HG03571 (cell line): Measurements from ENCODE around the gene ATOSB.

Experiments
- ATAC-seq: cut with Tn5 transposase; IDR thresholded peaks from one replicate; pipeline ENCODE4 v1.9.1; 2021; ENCODE audit not compliant: unreplicated experiment

The ATOSB gene

GRCh38 chr9:35114113-35114839 is 1.4 kb downstream of the ATOSB start:
- ATAC-seq: no peak

DNA sequence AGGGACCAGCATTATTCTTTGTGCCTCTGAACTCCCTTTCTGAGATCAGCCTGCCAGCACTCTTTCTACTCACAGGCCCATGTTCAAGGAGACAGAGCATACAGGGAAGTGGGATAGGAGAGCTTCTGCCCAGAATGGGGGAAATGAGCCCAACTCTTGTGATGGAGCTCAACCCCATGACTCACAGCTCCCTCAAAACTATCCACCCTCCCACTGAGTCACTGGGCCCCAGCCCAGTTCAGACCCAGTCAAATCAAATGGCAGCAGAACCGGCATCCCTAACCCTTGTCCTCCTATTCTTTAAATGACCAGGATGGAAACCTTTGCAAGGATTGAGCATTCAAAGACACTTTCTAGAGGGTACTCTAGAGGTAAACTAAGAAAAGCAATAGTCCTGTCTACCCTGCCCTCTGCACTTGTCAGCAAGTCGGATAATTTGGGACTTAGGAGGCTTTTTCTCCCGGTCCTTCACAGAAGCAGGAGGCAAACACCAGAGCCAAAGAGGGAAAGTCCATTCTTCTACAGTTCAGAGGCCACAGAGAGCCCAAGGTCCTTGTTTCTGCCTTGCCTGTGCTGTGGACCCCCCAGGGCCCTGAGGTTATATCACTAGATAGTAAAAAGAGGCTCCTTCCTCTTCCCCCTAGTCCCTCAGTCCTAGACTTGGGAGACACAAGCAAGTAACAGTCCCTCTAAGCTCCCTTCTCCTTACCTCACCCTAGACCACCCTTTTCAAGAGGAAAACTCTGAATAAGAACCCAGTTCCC is 3.2 kb downstream of the ATOSB start:
- no peak for ATAC-seq

- peak; percentile 62 for ATAC-seq
Measured at GRCh38 chr9:35111001-35111933, 4.4 kb downstream of the ATOSB start.

DNA sequence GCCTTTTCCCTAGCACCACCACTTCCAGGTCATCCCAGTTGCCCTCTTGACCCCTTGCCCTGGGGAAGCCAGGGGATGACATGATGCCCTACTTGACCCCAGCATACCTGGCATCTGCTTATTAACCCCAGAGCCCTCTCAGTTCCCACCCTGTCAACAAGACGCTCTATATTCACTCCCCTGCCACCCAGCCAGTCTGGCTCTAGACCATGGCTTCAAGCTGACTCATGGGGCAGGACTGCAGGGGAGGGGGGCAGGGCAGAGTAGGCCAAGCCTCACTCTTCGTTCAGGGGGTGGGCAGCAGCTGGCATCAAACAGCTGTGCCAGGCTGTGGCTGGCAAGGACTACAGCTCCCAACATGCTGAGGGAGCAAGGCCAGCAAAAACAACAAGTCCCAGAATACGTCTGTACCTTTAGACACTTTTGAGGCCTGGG is 5.3 kb downstream of the ATOSB start:
- ATAC-seq: no peak

DNA sequence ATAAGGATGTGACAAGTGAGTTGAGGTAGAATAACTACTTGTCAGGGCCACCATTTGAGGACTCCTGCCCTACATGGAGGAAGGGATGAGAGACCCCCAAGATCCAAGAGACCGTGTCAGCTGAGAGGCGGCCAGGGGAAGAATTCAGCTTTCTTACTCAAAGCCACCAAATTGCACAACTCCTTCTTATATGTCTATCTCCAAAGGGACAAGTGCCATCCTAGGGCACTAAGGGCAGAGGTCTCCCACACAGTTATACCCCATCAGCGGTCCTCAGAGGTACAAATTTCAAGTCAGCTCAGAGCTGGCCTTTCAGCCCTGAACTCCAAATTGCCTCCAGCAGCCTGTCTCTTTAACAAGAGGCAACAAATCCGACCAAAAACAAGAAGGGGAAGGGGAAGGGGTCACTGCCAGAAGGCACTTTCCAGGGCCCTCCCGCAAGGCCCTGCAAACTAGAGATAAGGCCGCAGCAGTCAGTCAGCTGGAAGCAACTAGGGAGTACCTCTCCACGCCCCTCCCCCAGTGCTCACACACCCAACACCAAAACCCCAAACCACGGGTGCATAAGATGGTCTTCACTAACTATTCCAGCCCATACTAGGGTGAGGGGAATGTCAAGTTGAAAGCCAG is 6.6 kb downstream of the ATOSB start:
- no peak for ATAC-seq

GRCh38 chr9:35108461-35108860 is 7.2 kb downstream of the ATOSB start:
- ATAC-seq: no peak

GRCh38 chr9:35107297-35108290 is 8.1 kb downstream of the ATOSB start:
- ATAC-seq: no peak

GRCh38 chr9:35106343-35106730 is 9.3 kb downstream of the ATOSB start:
- ATAC-seq: no peak

DNA sequence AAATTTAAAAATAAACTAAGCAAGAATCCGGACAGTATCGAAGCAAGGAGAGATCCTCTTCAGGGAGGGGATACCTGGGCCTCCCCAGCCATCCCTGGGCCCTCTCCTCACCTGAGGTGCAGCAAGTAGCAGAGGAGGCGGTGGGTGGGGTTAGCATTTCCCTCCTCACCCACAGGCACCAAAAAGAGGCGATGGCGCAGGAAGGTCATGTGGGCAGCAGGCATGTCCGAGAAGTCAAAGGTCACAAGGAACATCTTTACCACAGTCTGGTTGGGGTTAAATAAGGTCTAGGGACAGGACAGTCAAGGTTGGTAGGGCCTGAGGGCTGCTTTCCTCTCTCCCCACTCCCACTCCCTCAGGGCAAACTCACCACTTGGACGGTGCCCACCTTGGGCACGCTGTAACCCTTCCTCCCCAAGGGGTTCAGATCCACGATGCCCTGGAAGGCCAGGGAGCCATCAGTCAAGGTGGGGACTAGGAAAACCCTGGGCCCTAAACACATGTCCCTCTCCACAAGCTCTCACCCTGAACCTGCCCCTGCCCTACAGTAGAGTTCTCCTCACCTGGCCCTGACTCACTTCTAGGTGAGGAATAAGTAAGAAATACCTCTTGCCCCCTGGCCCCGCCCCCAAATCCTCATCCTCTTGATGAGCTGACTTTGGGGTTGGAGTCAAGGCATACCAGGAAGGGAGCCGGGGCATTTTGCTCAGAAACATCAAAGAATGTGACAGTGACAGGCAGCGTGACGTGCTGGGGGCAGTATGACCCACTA is 9.9 kb downstream of the ATOSB start:
- ATAC-seq: no peak

DNA sequence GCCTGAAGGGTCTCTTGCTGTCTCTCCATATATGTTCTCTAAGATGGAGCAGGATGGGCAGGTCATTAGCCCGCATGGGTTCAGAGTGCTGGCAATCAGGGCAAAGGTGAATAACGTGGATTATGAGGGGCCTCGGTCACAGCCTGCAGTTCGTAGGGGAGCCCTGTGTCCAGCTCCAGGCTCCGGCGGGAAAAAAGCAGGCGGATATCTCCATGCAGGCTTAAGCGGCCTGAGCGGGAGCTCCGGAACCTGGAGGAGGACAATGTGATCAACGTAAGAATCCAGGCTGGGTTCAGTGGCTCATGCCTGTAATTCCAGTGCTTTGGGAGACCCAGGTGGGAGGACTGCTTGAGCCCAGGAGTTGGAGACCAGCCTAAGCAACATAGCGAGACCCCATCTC is 10.5 kb downstream of the ATOSB start:
- no peak for ATAC-seq

- no peak for ATAC-seq
Measured at GRCh38 chr9:35104586-35104985, 11.1 kb downstream of the ATOSB start.

GRCh38 chr9:35103660-35104191 is 11.9 kb downstream of the ATOSB start:
- ATAC-seq: no peak

- peak; percentile 85 for ATAC-seq
Measured at GRCh38 chr9:35102769-35103659, 12.6 kb downstream of the ATOSB start, which contains the start of gene STOML2. TSS of gene STOML2 (minus strand) at chr9:35103131. CDS start at chr9:35103094, 37 bp downstream.

DNA sequence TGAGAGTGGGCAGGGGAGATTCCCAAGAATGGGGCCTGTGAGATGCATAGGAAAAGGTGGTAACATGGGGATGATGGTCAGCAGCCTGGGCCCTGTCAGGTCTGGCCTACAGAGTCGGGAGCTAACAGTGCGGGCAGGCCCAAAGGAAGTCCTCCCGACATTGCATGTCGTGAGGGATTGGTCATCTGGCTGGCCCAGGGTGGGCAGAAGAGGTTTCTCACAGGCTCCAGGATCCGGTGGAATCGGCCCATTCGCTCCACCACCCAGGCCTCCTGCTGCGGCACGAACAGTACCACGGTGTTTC is 13.2 kb downstream of the ATOSB start:
- ATAC-seq: peak; percentile 2

DNA sequence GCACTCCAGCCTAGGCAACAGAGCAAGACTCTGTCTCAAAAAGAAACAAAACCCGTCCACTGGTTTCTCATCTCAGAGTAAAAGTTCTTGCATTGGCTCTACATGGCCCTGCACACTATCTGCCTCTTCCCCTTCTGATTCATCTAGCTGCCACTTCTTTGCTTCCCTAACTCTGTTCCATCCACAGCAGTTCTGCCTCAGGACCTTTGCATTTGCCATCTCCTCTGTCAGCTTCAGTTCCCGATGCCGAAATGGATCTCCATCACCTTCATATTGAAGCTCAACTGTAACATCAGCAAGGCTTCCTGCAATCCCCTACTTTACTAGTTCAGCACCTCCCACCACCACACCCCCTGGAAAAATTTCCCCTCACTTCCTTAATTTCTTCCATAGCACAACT is 18.1 kb downstream of the ATOSB start:
- no peak for ATAC-seq

DNA sequence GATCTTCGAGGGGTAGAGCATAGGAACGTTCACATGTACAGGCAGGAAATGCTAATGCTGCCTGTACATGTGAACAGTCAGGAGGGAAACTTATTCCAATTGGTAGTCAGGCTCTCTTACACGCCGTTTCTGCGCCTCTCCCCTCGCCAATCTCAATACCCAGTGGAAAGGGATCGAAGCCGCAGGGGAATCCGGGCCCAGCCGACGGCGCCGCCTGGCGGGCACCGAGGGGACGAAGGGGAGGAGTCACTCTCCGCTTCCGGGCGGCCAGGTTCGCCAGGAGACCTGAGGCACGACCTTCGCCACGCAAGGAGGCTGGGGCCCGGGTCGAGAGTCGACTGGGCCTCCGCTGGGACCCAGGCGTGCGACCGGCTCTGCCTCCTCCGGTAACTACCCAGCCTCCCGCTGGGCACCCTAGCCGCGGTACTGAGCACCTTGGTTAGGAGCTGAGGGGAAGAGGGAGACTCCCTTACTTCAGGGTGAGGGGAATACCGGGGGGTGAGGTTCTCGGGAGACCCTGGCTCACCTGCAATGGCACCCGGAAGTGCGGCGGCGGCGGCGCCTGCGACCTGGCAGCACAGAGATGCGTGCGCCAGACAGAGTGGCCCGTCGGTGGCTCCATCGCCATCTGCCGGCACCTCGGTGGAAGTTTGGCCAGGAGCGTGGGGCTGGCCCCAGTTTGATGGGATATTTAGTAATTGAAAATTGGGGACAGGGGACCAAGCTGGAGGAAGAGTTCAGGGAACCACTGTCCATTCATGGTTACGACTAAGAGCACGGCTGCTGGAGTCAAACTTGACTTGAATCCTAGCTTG is 19.4 kb downstream of the ATOSB start, which contains the start of gene PIGO:
Gene PIGO, minus strand, starts transcription at position 557 of the 815 bp plus-strand sequence. CDS start 1,026 bp downstream, outside the sequence.
- peak; percentile 79 for ATAC-seq

DNA sequence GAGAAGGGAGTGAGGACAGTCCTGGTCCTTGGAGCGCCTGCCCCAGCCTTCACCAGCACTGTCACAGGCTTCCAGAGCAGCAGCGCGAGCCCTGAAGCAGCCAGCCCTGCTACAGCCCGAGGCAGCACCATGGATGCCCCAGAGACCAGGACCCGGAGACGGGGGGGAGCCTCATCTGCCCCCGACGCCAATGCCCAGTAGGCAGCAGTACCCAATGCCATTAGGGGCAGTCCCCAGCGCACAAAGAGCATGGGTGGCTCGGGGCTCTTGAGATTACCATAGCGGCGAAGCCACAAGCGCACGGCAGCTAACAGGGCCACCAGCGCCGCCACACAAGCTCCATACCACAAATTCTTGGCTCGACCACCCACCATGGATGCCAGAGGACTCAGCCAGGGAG is 24.1 kb downstream of the ATOSB start:
- no peak for ATAC-seq
